Right renal cortex interstitium (tissue), 3 donors: Measurements from ENCODE around the gene PCLO. TPM values are rescaled to one million over a fixed set of nuclear protein-coding genes. Genes with fewer than 3 reads are reported as not detected.
A peak's percentile ranks its signal among the peaks of the same experiment; 100 is the strongest.
"Not testable (repeated sequence)": the region's sequence is repeated elsewhere in the genome, so short reads cannot be mapped to it uniquely, and the experiment has no call there.

Source experiments
- DNase-seq, 3 donors: peaks; one replicate each; pipeline ENCODE4 v3.0.0-alpha.2; 2013; ENCODE audit warnings: low read depth in 3 of 3, low spot score in 2 of 3
- polyA plus RNA-seq, 3 donors: library from polyadenylated mRNA; unstranded; fragments of 120-200 nt; gene quantifications; one replicate each; pipeline ENCODE4 v1.2.1, GENCODE V29; 2013; ENCODE audit not compliant: insufficient read length in 3 of 3

PCLO gene
- polyA plus RNA-seq, 3 donors = 7.6 to 10.3 (median 8.3) TPM

- no peak for DNase-seq
These were observed 197.3 kb downstream of the PCLO start for GRCh38 chr7:82965088-82966036.

- DNase-seq = no peak
These were observed 198.4 kb downstream of the PCLO start for GRCh38 chr7:82964150-82964882.

- DNase-seq = no peak
These were observed 201.4 kb downstream of the PCLO start for GRCh38 chr7:82961240-82961639.

- DNase-seq = no peak
These were observed 203.2 kb downstream of the PCLO start for GRCh38 chr7:82959528-82959927.

GRCh38 chr7:82957521-82957920 is 205.2 kb downstream of the PCLO start:
- no peak for DNase-seq

- no peak for DNase-seq
These were observed 209.2 kb downstream of the PCLO start for GRCh38 chr7:82953324-82954027.

- no peak for DNase-seq
These were observed 212.2 kb downstream of the PCLO start for GRCh38 chr7:82950436-82950835.

- DNase-seq = no peak
These were observed 217.2 kb downstream of the PCLO start for GRCh38 chr7:82945480-82945879.

GRCh38 chr7:82945056-82945455 is 217.6 kb downstream of the PCLO start:
- DNase-seq = no peak

- no peak for DNase-seq
These were observed 230.2 kb downstream of the PCLO start for GRCh38 chr7:82932516-82932915.

- DNase-seq = peak in 2 of 3 donors; percentile 2 to 33
These were observed 236.2 kb downstream of the PCLO start for GRCh38 chr7:82926477-82926876.

- no peak for DNase-seq
These were observed 237.4 kb downstream of the PCLO start for GRCh38 chr7:82925331-82925730.

- DNase-seq = no peak
These were observed 256.2 kb downstream of the PCLO start for GRCh38 chr7:82906502-82906901.

GRCh38 chr7:82904871-82905270 is 257.8 kb downstream of the PCLO start:
- DNase-seq = no peak

- not testable (repeated sequence) for DNase-seq
These were observed 261.6 kb downstream of the PCLO start for GRCh38 chr7:82901098-82901497.

- no peak for DNase-seq
These were observed 265.2 kb downstream of the PCLO start for GRCh38 chr7:82897500-82897899.

- not testable (repeated sequence) for DNase-seq
These were observed 268.3 kb downstream of the PCLO start for GRCh38 chr7:82894341-82894740.

GRCh38 chr7:82886324-82886723 is 276.4 kb downstream of the PCLO start:
- DNase-seq = no peak

- no peak for DNase-seq
These were observed 296.8 kb downstream of the PCLO start for GRCh38 chr7:82865856-82866255.

- DNase-seq = no peak
These were observed 303.4 kb downstream of the PCLO start for GRCh38 chr7:82859106-82859850.
